ENCODE measurements around the gene RBM3. TPM values are rescaled to one million over a fixed set of nuclear protein-coding genes. Genes with fewer than 3 reads are reported as not detected.

The RBM3 gene
- total RNA-seq, 1 experiment from 2014 or later: 354 TPM

- no peak overlapping the region for H3K4me3 Mint-ChIP-seq (ENCODE audit: unreplicated experiment)
- ChIA-PET CTCF (interaction anchor here (0.7 kb wide), 1 partner anchor 121 kb away, joined by 3 read pairs; no protein-coding TSS in a partner anchor), POLR2A (interaction anchor here (0.8 to 1.3 kb wide), 2 partner anchors 8 to 14 kb away, joined by 4 to 6 read pairs; no protein-coding TSS in a partner anchor)
- no peak overlapping the region for H3K27ac Mint-ChIP-seq (ENCODE audit: low read depth, unreplicated experiment)
- H3K27me3 Mint-ChIP-seq (ENCODE audit: insufficient read depth, unreplicated experiment): no peaks in the 10 kb centered on the region
- no peak for DNase-seq (ENCODE audit: unreplicated experiment)
- H3K36me3 Mint-ChIP-seq (ENCODE audit: insufficient read depth, unreplicated experiment): peaks cover 27% of the 10 kb centered on the region
- TF ChIP-seq, protein P1, sequence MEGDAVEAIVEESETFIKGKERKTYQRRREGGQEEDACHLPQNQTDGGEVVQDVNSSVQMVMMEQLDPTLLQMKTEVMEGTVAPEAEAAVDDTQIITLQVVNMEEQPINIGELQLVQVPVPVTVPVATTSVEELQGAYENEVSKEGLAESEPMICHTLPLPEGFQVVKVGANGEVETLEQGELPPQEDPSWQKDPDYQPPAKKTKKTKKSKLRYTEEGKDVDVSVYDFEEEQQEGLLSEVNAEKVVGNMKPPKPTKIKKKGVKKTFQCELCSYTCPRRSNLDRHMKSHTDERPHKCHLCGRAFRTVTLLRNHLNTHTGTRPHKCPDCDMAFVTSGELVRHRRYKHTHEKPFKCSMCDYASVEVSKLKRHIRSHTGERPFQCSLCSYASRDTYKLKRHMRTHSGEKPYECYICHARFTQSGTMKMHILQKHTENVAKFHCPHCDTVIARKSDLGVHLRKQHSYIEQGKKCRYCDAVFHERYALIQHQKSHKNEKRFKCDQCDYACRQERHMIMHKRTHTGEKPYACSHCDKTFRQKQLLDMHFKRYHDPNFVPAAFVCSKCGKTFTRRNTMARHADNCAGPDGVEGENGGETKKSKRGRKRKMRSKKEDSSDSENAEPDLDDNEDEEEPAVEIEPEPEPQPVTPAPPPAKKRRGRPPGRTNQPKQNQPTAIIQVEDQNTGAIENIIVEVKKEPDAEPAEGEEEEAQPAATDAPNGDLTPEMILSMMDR (IDR thresholded peaks at IDR 0.05; ENCODE audit: unreplicated experiment): no peak
- no peaks in the 10 kb centered on the region for H3K4me1 Mint-ChIP-seq (ENCODE audit: insufficient read depth, unreplicated experiment)
- no peaks in the 10 kb centered on the region for H3K9me3 Mint-ChIP-seq (ENCODE audit: unreplicated experiment)
- intact Hi-C loops (cut with micrococcal nuclease): no loop called here
- BruUV-seq (replicated peaks): no TSS peak
Observed at GRCh38 chrX:48606091-48606490, 31.8 kb downstream of the RBM3 start.

DNA sequence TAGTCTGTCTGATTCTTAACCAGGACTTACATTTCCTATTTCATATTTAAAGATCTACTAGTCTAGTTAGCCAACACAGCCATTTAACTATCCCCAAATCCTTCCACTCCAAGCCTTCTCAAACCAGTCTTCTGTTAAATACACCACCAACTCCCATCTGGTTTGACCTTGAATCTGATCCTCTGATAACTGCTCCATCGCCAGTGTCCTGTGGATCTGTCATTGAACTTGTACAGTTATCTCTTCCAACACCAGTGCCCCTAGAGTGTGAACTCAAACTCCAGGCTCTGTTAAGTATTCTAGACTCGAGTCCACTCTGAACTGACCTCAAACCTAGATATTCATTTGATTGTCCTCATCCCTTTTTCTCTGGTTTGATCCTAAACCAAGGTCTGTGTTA lies 37.4 kb downstream of the RBM3 start:
- Mint-ChIP-seq H3K27me3 (ENCODE audit: insufficient read depth, unreplicated experiment) (no peaks in the 10 kb centered on the region), H3K9me3 (ENCODE audit: unreplicated experiment) (peaks cover 9% of the 10 kb centered on the region), H3K36me3 (ENCODE audit: insufficient read depth, unreplicated experiment) (peaks cover 7% of the 10 kb centered on the region), H3K4me3 (ENCODE audit: unreplicated experiment) (no peak overlapping the region), H3K4me1 (ENCODE audit: insufficient read depth, unreplicated experiment) (no peaks in the 10 kb centered on the region), H3K27ac (ENCODE audit: low read depth, unreplicated experiment) (no peak overlapping the region)
- intact Hi-C loops (cut with micrococcal nuclease): no loop called here
- BruUV-seq (replicated peaks): no TSS peak
- ChIA-PET CTCF (no interaction called here), POLR2A (no interaction called here)
- no peak for DNase-seq (ENCODE audit: unreplicated experiment)
- TF ChIP-seq, protein P1 (IDR thresholded peaks at IDR 0.05; ENCODE audit: unreplicated experiment): no peak

- CTCF ChIA-PET: no interaction called here
- Mint-ChIP-seq H3K9me3 (ENCODE audit: unreplicated experiment) (peaks cover 9% of the 10 kb centered on the region), H3K27me3 (ENCODE audit: insufficient read depth, unreplicated experiment) (no peaks in the 10 kb centered on the region), H3K4me3 (ENCODE audit: unreplicated experiment) (no peak overlapping the region), H3K4me1 (ENCODE audit: insufficient read depth, unreplicated experiment) (no peaks in the 10 kb centered on the region), H3K36me3 (ENCODE audit: insufficient read depth, unreplicated experiment) (peaks cover 7% of the 10 kb centered on the region), H3K27ac (ENCODE audit: low read depth, unreplicated experiment) (no peak overlapping the region)
- intact Hi-C loops (cut with micrococcal nuclease): no loop called here
- no TSS peak for BruUV-seq (replicated peaks)
- DNase-seq (ENCODE audit: unreplicated experiment): no peak
- POLR2A ChIA-PET: no interaction called here
- TF ChIP-seq, protein P1 (IDR thresholded peaks at IDR 0.05; ENCODE audit: unreplicated experiment): no peak
Observed at GRCh38 chrX:48613502-48614160, 39.3 kb downstream of the RBM3 start.

DNA sequence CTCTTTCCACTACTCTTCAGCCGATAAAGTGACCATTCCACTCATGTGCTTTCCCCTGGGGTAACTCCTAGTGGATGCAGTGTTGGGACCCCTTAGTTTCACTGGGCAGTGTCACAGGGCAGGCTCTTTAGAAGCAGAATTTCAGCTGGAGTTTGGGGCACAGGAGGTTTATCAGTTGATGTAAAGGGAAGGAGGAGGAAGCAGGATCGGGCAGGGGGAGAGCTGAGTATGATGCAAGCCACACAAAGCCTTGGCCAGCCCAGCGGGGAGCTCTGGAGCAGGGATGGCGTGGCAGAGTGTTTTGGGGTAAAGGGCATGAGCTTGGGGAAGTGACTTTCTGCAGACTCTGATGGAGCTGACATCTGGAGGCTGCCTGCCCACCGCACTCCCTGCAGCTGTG lies 42.3 kb downstream of the RBM3 start:
- Mint-ChIP-seq H3K4me3 (ENCODE audit: unreplicated experiment) (no peak overlapping the region), H3K9me3 (ENCODE audit: unreplicated experiment) (peaks cover 5% of the 10 kb centered on the region), H3K27ac (ENCODE audit: low read depth, unreplicated experiment) (no peak overlapping the region), H3K27me3 (ENCODE audit: insufficient read depth, unreplicated experiment) (no peaks in the 10 kb centered on the region), H3K36me3 (ENCODE audit: insufficient read depth, unreplicated experiment) (peaks cover 7% of the 10 kb centered on the region), H3K4me1 (ENCODE audit: insufficient read depth, unreplicated experiment) (no peaks in the 10 kb centered on the region)
- intact Hi-C loops (cut with micrococcal nuclease): no loop called here
- TF ChIP-seq, protein P1 (IDR thresholded peaks at IDR 0.05; ENCODE audit: unreplicated experiment): no peak
- CTCF ChIA-PET: interaction anchor here (0.9 kb wide), 1 partner anchor 11 kb away, joined by 3 read pairs; no protein-coding TSS in a partner anchor
- DNase-seq (ENCODE audit: unreplicated experiment): no peak
- no TSS peak for BruUV-seq (replicated peaks)
- POLR2A ChIA-PET: interaction anchor here (0.7 kb wide), 1 partner anchor 779 kb away, joined by 3 read pairs; no protein-coding TSS in a partner anchor
